Endothelial cell of umbilical vein (primary cell): ENCODE data around the gene LTN1. TPM values are rescaled to one million over a fixed set of nuclear protein-coding genes. Genes with fewer than 3 reads are reported as not detected.

Source experiments
- BruUV-seq: library from RNA; stranded (reverse); fragments of 400-500 nt; replicated peaks from 2 replicates; lab custom pipeline; 2021; lab: Mats Ljungman, UMichigan
- CTCF ChIA-PET: fragments of 300-600, 350-600 bp; sonication (Branson Sonifier 250); formaldehyde crosslinking; loops from one replicate; lab custom pipeline; 2021; ENCODE audit warnings: antibody characterized with exemption, inconsistent platforms; lab: Charles Lee
- POLR2A ChIA-PET: fragments of 300-600, 350-600 bp; sonication (Branson Sonifier 250); formaldehyde crosslinking; loops from one replicate; lab custom pipeline; 2021; ENCODE audit warnings: antibody characterized with exemption, inconsistent platforms; lab: Charles Lee
- DNase-seq: peaks from one replicate; pipeline ENCODE4 v3.0.0-alpha.2; 2011; ENCODE audit warnings: low read depth, low spot score
- FAIRE-seq: peaks from 2 replicates; lab custom pipeline; 2011; peaks lifted over from hg19 to GRCh38; lab: Jason Lieb, UNC
- H2AFZ ChIP-seq: 2 replicates; pipeline ENCODE4 v1.6.0; 2012; ENCODE audit warnings: low read depth, low read length, control low read depth, inconsistent platforms
- H3K27ac ChIP-seq: 2 replicates; pipeline ENCODE4 v1.5.1; 2011; ENCODE audit warnings: low read depth, mild to moderate bottlenecking, control low read depth, low read length, moderate library complexity; ENCODE audit not compliant: insufficient read depth
- H3K27me3 ChIP-seq, 2 experiments: 2 replicates each; pipeline versions ENCODE4 v1.6.0 to v1.6.1; 2011; ENCODE audit warnings: low read length in 2 of 2, mixed read lengths in 1 of 2; ENCODE audit not compliant: control insufficient read depth in 2 of 2, insufficient read depth in 2 of 2
- H3K36me3 ChIP-seq, 2 experiments: 2 replicates in 1 of 2; 3 replicates in 1 of 2; pipeline ENCODE4 v1.5.1; 2011; ENCODE audit warnings: low read length in 2 of 2, mild to moderate bottlenecking in 1 of 2, moderate library complexity in 1 of 2; ENCODE audit not compliant: control insufficient read depth in 2 of 2, insufficient read depth in 2 of 2; ENCODE audit errors: extremely low read depth in 1 of 2
- H3K4me1 ChIP-seq: 3 replicates; pipeline ENCODE4 v1.5.1; 2011; ENCODE audit warnings: mild to moderate bottlenecking, low read length; ENCODE audit not compliant: control insufficient read depth, insufficient read depth; ENCODE audit errors: extremely low read depth
- H3K4me2 ChIP-seq: 2 replicates; pipeline ENCODE4 v1.6.1; 2011; ENCODE audit warnings: low read length, control low read depth, mixed read lengths; ENCODE audit not compliant: insufficient read depth
- H3K4me3 ChIP-seq, 3 experiments: fragments of 200-600 bp in 1 of 3; sonication (generic), shearing (Covaris generic) in 1 of 3; replicated peaks in 1 of 3; 2 replicates each; pipeline ENCODE4 v1.5.1; 2011 to 2016; ENCODE audit warnings: control low read depth in 3 of 3, low read length in 3 of 3, mild to moderate bottlenecking in 2 of 3, inconsistent platforms in 1 of 3, low read depth in 1 of 3, moderate library complexity in 1 of 3; ENCODE audit not compliant: insufficient read depth in 1 of 3
- H3K79me2 ChIP-seq: 2 replicates; pipeline ENCODE4 v1.6.0; 2012; ENCODE audit warnings: low read length, inconsistent platforms; ENCODE audit not compliant: control insufficient read depth, insufficient read depth
- H3K9ac ChIP-seq: replicated peaks from 2 replicates; pipeline ENCODE3; 2011; ENCODE audit warnings: low read length, control low read depth; ENCODE audit not compliant: insufficient read depth; ENCODE audit errors: extremely low read depth
- H3K9me1 ChIP-seq: replicated peaks from 3 replicates; pipeline ENCODE4 v1.6.0; 2011; ENCODE audit warnings: mild to moderate bottlenecking, low read length; ENCODE audit not compliant: control insufficient read depth, insufficient read depth; ENCODE audit errors: extremely low read depth
- H3K9me3 ChIP-seq: replicated peaks from 2 replicates; pipeline ENCODE4 v1.5.1; 2012; ENCODE audit warnings: low read length, inconsistent platforms; ENCODE audit not compliant: control insufficient read depth, insufficient read depth
- H4K20me1 ChIP-seq: replicated peaks from 2 replicates; pipeline ENCODE3; 2011; ENCODE audit warnings: mild to moderate bottlenecking, low read length; ENCODE audit not compliant: control insufficient read depth, insufficient read depth; ENCODE audit errors: extremely low read depth
- EZH2 ChIP-seq: IDR thresholded peaks from 2 replicates; pipeline ENCODE4 v1.6.1; 2012; ENCODE audit warnings: borderline replicate concordance, low read depth, mild to moderate bottlenecking, moderate library complexity, low read length, inconsistent platforms; ENCODE audit not compliant: severe bottlenecking
- JUN ChIP-seq: IDR thresholded peaks from 2 replicates; pipeline ENCODE4 v1.6.1; 2011; ENCODE audit warnings: borderline replicate concordance, low read depth; ENCODE audit not compliant: insufficient read length, insufficient read depth
- MYC ChIP-seq: IDR thresholded peaks from one replicate; pipeline ENCODE4 v1.6.1; 2011; ENCODE audit warnings: mild to moderate bottlenecking, low read depth, low read length
- POLR2A ChIP-seq: IDR thresholded peaks from 2 replicates; pipeline ENCODE4 v1.6.1; 2012; ENCODE audit warnings: low read depth, mild to moderate bottlenecking, control low read depth, low read length
- POLR2AphosphoS5 ChIP-seq: IDR thresholded peaks from 2 replicates; pipeline ENCODE4 v1.6.1; 2012; ENCODE audit warnings: low read depth, mild to moderate bottlenecking, control low read depth, low read length, moderate library complexity; ENCODE audit not compliant: insufficient read depth
- dilution Hi-C: fragments of 300-500 bp; cut with MboI; formaldehyde crosslinking; loops from one replicate; pipeline ENCODE4 v1.15.0; 2019; ENCODE audit warnings: low sequenced_read_pairs; ENCODE audit not compliant: extremely low pct_ligation_motif_present
- intact Hi-C: fragments of 100-400 bp; cut with micrococcal nuclease; formaldehyde crosslinking; loops from one replicate; pipeline ENCODE4 v1.10.0; 2022
- polyA plus RNA-seq, 4 experiments: library from polyadenylated mRNA; depleted of rRNA in 3 of 4; stranded (reverse) in 3 of 4; unstranded in 1 of 4; fragments of >200 nt; gene quantifications; 2 replicates each; pipeline versions ENCODE4 v1.2.1 to v1.2.3, GENCODE V29; 2011 to 2012; ENCODE audit warnings: missing spikeins in 1 of 4
- total RNA-seq: library from RNA; stranded (reverse); gene quantifications from 2 replicates; pipeline ENCODE4 v1.2.3, GENCODE V29; 2021
- TF ChIP-seq, protein P1 (sequence below), 2 donors: IDR thresholded peaks; 1 replicate in 1 of 2; 2 replicates in 1 of 2; pipeline ENCODE4 v1.5.1; 2011; ENCODE audit warnings: low read length in 2 of 2, mild to moderate bottlenecking in 2 of 2, moderate library complexity in 2 of 2, control low read depth in 1 of 2, inconsistent platforms in 1 of 2, low read depth in 1 of 2; ENCODE audit not compliant: insufficient read depth in 1 of 2; ENCODE audit errors: extremely low read depth in 1 of 2

The LTN1 gene
- total and polyA plus RNA-seq, 2 donors (not counting 3 experiments of a cell fraction or from before 2014, with no cell fraction given): 3.8 to 23.0 TPM

DNA sequence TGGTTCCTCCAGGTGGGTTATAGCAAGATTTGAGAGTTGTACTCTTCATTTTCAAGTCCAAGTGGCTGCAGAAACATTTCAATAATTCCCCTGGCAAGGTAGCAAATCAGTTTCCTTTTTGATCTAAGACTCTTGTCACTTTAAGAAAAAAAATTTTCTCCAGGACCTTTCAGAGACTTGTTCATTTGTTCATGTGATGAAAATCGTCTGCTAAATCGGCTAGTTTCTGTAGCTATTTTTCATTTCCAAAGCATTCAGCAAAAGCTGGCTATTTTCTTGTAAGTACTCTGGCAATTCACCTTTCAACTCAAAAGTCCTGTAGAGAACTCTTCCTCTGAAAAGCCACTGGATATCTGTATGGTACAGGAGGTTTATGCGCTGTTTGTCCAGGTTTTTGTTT lies 93.5 kb downstream of the LTN1 start:
- Histone ChIP-seq H3K4me2 (no peak overlapping the region), H3K79me2 (no peaks in the 10 kb centered on the region), H3K9me1 (no peaks in the 10 kb centered on the region), H3K36me3 (no peaks in the 10 kb centered on the region), H3K27me3 (peaks cover 0 to 2% of the 10 kb centered on the region in 2 experiments), H2AFZ (no peak overlapping the region), H4K20me1 (no peaks in the 10 kb centered on the region), H3K9me3 (no peaks in the 10 kb centered on the region), H3K9ac (no peak overlapping the region), H3K4me3 (no peak overlapping the region), H3K4me1 (no peaks in the 10 kb centered on the region), H3K27ac (no peak overlapping the region)
- intact Hi-C loops: no loop called here
- FAIRE-seq (no peak), DNase-seq (no peak)
- dilution Hi-C loops: no loop called here
- POLR2A ChIA-PET: no interaction called here
- TF ChIP-seq POLR2A (no peak), EZH2 (no peak), MYC (no peak), POLR2AphosphoS5 (no peak)
- TF ChIP-seq, protein P1, sequence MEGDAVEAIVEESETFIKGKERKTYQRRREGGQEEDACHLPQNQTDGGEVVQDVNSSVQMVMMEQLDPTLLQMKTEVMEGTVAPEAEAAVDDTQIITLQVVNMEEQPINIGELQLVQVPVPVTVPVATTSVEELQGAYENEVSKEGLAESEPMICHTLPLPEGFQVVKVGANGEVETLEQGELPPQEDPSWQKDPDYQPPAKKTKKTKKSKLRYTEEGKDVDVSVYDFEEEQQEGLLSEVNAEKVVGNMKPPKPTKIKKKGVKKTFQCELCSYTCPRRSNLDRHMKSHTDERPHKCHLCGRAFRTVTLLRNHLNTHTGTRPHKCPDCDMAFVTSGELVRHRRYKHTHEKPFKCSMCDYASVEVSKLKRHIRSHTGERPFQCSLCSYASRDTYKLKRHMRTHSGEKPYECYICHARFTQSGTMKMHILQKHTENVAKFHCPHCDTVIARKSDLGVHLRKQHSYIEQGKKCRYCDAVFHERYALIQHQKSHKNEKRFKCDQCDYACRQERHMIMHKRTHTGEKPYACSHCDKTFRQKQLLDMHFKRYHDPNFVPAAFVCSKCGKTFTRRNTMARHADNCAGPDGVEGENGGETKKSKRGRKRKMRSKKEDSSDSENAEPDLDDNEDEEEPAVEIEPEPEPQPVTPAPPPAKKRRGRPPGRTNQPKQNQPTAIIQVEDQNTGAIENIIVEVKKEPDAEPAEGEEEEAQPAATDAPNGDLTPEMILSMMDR (IDR thresholded peaks at IDR 0.05; ENCODE audit: extremely low read depth in 1 of 2, insufficient read depth in 1 of 2, low read depth in 1 of 2, low read length in 2 of 2): no peak
- CTCF ChIA-PET: no interaction called here
- no TSS peak for BruUV-seq

DNA sequence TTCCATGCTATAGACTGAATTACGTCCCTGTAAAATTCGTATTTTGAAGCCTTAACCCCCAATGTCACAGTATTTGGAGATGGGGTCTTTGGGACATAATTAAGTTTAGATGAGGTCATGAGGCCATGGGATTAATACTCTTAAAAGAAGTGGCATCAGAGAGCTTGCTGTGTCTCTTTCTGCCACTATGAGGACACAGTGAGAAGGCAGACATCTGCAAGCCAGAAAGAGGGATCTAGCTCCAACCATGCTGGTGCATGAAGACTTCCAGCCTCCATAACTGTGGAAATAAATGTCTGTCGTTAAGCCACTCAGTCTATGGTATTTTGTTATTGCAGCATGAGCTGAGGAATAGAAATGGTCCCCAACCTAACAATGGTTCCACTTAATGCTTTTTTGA lies 99.0 kb downstream of the LTN1 start:
- Histone ChIP-seq H3K79me2 (no peaks in the 10 kb centered on the region), H3K9me1 (no peaks in the 10 kb centered on the region), H3K27me3 (peaks cover 9 to 15% of the 10 kb centered on the region in 2 experiments), H3K27ac (no peak overlapping the region), H3K9ac (no peak overlapping the region), H3K4me1 (no peaks in the 10 kb centered on the region), H3K4me3 (no peak overlapping the region), H3K36me3 (no peaks in the 10 kb centered on the region), H3K4me2 (no peak overlapping the region), H4K20me1 (no peaks in the 10 kb centered on the region), H3K9me3 (no peaks in the 10 kb centered on the region), H2AFZ (no peak overlapping the region)
- intact Hi-C loops (no loop called here), dilution Hi-C loops (no loop called here)
- BruUV-seq: no TSS peak
- TF ChIP-seq, protein P1 (IDR thresholded peaks at IDR 0.05; ENCODE audit: extremely low read depth in 1 of 2, insufficient read depth in 1 of 2, low read depth in 1 of 2, low read length in 2 of 2): no peak
- TF ChIP-seq JUN: no peak
- CTCF ChIA-PET: interaction anchor here (0.9 kb wide), 1 partner anchor 13 kb away, joined by 3 read pairs; no protein-coding TSS in a partner anchor
- no peak for FAIRE-seq
- no peak for DNase-seq
- POLR2A ChIA-PET: no interaction called here
